ENCODE measurements around the gene SLC16A9.
A peak's percentile ranks its signal among the peaks of the same experiment; 100 is the strongest.

The SLC16A9 gene

DNA sequence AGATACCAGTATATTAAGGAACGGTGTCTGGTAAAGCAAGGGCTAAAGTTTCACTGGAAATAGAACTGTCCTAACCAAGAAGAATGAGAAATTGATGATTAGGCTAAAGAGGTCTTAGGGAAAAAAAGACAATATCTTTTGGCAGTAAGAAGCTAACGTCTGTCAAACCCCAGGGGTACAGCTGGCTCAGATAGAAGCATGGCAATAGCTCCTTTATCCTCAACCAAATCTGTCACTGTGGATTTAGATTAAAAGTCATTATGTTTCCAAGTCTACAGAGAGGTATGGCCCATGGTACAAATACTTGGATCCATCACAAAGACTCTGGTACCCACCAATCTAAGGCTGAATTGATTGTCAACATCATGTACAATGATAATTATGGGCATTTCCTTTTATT lies 8.6 kb upstream of the SLC16A9 start:
- no peak for DNase-seq

DNA sequence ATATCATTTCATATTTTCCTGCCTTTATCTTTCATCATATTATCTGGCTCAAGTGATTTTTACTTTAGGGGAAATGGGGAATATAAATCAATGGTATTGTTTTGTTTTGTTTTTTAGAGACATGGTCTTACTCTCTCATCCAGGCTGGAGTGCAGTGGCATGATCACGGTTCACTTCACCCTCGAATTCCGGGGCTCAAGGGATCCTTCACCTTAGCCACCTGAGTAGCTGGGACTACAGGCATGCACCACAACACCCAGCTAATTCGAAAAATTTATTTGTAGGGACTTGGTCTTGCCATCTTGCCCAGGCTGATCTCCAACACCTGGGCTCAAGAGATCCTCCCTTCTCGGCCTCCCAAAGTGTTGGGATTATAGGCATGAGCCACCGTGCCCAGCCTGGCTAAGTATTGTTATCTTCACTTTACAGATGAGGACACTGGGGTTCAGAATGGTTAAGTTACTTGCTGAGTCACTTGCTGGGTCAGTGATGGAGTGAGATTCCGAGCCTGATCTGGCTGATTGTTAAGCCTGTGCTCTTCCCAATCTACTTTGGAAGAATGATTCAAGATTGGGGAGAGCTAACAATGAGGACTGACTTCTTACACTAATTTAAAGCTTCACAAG lies 3.7 kb upstream of the SLC16A9 start:
- DNase-seq: no peak

DNA sequence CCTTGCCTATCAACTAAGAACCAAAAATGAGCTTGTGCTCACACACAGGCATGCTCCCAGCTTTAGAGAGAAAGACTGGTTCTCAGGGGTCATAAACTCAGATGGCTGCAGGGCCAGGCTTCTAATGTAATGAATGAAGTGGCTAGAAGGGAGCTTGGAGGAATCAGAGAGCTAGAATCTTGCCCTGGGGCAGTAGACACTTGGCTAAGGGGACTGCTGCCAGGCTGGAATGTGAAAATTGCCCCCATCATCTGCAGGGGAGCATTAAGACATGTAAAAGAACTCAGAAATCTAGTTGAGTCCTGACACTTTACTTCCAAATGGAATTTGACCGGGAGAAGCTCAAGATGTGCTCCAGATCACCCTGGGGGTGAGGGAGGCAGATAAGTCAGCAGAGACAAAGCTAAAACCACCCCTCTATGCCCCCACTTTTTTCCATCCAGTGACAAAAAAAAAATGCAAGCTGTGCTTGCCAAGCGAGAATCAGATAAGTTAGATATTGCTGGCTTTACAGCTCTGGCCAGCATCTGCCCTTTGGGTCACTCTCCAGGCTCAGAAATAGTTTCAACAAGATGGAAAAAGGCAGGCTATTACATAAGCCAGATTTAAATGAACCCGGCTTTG lies 2.3 kb upstream of the SLC16A9 start:
- DNase-seq: no peak

DNA sequence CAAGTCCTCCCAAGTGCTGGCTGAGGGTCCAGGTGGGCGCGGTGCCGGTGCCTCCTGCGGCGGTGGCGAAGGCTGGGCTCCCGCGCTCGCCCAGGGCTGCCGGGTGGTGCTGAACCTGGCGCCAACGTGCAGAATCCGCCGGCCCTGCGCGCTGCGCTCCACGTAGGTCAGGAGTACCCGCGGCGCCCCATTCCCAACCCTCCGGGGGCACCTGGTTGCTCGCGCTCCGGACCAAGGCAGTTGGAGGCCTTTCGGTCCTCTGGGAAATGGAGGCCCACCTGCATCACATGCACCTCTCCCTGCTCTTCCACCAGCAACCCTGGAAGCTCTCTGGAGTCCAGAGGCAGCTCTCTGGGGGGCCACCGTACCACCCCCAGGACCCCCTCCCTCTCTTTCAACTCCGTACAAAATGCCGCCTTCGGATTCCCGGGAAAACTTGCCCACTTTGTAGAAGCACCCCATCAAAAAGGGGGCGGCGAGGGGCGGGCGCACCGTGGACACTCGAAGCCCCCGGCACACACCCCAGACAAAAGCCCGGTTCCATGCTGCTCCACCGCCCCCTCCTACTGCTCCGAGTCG lies 745 bp downstream of the SLC16A9 start:
- DNase-seq: no peak

DNA sequence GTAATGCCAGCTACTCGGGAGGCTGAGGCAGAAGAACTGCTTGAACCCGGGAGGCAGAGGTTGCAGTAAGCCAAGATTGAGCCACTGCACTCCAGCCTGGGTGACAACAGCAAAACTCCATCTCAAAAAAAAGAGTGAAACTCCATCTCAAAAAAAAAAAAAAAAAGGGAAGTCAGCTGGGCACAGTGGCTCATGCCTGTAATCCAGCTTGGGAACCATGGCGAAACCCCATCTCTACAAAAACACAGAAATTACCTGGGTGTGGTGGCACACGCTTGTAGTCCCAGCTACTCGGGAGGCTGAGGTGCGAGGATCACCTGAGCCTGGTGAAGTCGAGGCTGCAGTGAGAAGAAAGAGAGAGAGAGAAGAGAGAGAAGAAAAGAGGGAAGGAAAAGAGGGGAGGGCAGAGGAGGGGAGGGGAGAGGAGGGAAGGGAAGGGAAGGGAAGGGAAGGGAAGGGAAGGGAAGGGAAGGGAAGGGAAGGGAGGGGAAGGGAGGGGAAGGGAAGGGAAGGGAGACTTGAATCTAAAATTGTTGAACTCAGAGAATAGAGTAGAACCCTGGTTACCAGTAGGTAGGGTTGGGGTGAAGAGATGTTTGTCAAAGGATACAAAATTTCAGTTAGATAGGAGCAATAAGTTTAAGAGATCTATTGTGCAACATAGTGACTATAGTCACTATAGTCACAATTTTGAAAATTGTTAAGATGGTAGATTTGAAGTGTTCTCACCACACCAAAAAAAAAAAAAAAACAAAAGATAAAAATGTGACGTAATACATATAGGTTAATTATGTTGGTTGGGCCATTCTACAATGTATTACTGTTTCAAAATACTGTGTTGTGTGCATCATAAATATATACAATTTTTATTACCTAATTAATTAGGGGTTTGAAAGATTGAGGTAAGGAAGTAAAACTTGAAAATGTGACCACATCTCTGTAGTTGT lies 2.5 kb downstream of the SLC16A9 start:
- DNase-seq: no peak

DNA sequence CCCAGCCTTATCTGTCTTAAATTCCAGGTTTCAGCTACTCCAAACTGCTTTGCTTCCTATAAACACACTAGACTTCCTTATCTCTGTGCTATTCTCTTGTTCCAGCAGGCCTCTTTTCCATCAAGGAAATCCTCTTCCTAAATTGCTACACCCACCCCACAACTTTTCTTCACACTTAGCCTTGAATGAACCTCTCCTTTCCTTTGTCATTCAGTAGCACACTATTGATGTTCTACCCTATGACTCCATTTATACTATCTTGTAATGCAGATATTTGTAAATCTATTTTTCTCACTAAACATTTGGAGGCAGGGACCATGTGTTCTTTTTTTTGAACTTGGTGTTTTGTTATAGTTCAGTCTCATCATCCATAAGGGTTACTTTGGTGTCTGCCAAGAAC lies 3.7 kb downstream of the SLC16A9 start:
- no peak for DNase-seq

DNA sequence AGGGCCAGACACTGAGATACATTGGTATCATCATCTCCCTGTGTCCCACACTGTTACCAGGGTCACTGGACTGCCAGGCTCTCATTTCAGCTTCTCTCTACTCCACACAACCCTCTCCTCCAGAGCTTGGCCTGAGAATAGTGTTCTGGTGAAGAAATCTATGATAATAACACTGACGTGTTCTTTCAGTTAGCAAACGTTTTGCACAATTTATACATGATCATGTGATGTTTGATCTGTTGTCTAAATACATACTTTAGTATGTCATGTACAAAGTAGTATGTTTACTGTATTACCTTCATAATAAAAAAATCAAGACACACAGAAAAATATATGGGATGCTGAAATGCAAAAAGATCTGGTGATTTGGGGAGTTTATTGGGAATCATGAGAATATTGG lies 5.0 kb downstream of the SLC16A9 start:
- DNase-seq: no peak

DNA sequence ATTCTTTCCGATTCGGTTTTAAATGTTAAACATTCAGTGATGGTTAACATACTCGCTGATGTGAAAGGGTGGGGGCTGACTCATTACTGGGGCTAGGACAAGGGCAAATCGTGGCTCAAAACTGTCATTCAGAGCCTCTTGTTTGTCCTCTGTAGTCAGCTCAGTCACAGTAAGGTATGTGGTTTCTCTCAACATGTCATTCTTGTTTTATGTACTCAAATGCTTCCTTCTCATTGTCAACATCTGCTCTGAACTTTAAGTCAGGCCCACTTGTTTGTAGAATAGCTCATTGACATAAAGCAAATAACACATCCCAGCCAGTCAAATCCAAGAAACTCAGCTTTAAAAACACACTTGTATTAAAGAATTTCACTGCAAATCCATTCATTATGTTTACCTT lies 7.3 kb downstream of the SLC16A9 start:
- DNase-seq: no peak

DNA sequence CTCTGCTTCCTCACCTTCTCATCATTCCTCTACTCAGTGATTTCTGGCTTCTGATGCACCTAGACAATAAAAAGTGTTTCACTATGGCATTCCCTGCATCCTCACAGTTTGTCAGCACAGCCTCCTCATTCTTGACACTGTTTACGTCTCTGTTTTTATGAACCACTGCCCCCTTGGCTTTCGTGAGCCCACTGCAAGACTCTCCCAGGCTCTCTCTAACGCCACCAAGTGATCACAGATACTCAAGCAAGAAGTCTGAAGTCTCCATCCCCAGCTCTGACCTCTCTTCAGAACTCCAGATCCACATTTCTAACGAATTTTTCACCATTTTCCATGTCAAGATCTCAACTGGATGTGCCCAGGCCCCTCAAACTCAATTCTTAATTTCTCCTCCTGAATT lies 8.9 kb downstream of the SLC16A9 start:
- DNase-seq: no peak

DNA sequence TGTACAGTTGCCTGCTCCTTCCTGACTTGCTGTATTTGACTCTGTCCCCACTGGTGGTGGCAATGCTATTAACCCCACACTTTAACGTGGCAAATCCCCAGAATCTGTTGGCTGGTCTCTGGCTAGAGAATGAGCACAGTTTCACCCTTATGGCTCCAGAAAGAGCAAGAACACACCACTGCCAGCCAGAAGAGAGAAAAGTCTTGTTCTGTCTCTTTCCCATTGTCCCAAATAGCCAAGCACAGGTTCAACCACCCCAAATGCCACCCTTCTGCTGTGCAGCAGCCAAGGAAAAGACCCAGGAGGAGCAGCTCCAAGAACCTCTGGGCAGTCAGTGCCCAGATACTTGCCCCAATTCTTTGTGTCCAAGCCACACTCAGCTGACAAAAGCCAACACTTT lies 11.3 kb downstream of the SLC16A9 start:
- DNase-seq: peak in 1 of 2 donors; percentile 26

DNA sequence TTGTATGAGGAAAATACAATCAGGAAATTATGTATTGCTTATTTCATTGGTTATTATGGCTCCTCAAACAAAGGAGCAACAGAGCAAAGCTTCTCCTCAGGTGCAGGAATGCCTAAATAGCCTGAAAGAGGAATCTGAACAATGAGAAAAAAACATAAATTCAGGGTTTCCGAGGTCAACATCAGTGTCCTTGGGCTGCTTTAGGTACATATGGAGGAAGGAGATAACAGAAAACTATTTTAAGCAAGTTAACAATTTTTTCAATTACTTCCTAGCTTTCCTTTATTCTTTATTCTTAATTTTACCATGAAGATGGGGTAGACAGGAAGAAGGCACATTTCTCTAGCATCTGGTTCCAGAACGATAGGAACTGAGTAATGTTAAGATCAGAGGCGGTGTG lies 14.0 kb downstream of the SLC16A9 start:
- no peak for DNase-seq

DNA sequence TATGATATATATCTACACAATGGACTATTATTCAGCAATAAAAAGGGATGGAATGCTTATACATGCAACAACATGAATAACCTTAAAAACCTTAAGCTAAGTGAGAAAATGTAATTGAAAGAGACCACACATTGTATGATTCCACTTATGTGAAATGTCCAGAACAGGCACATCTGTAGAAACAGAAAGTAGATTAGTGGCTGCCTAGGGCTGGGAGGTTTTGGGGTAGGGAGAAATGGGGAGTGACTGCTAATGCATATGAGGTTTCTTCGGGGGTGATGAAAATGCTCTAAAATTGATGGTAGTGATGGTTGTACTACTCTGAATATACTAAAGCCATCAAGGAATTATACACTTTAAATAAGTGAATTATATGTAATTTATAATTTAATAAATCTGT lies 14.7 kb downstream of the SLC16A9 start:
- no peak for DNase-seq

DNA sequence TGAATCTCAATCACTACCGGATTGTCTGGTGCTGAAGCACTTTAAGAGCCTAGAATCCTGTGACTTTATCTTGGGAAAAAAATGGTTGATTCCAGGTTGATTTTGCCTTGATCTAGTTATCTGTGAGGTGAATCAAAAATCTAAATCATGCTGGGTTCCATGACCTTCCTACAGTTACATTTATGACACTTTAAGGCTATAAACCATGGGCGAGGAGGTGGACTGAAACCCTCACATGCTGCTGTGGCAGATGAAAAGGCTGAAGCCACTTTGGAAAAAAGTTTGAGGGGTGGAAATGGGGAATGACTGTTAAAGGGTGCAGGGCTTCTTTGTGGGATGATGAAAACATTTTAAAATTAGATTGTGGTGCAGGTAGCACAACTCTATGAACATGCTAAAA lies 17.5 kb downstream of the SLC16A9 start:
- no peak for DNase-seq

DNA sequence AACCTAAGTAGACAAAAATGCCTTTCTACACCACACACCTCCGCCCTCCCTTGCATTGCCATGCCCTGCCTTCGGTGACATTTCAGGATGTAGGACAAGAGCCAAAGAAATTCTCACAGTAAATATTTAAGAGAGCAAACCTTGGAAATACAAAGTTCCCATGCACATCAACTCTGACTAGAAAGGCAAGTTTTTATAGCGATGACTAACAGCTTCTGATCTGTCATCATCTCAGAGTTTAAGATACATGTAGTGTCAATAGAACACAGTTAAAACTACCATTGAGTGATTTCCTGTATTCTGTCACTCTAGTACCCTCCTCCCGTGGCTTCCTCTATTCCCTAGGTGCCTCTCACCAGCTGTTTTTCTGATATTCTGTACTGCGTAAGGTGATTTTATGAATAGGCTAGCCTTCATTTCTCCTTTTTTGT lies 20.7 kb downstream of the SLC16A9 start:
- DNase-seq: no peak

DNA sequence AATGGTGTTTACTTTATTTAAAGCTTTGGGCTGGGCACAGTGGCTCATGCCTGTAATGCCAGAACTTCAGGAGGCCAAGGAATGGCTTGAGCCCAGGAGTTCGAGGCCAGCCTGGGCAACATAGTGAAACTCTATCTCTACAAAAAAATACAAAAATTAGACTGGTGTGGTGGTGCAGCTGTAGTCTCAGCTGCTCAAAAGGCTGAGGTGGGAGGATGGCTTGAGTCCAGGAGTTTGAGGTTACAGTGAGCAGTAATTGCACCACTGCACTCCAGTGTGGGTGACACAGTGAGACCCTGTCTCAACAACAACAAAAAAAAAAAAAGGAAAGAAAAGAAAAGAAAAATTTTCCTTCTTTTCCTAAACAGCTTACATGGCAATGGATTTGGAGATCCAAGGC lies 22.0 kb downstream of the SLC16A9 start:
- no peak for DNase-seq

DNA sequence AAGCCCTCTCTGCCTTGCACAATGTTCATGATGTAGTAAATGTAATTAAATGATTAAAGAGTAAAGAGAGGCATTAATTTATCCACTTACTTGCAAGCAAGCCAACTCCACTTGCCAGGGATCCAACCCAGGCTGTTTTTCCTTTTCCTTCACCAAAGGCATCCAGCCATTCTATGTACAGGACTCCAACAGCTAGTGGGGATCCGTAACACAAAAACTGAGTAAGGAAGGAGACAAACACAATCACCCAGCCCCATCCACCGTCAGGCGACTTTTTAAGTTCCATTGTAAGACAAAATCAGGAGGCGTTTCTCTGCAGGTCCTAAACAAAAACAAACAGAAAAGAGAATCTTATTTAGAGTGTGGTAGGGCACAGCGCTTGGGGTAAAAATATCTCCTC lies 25.6 kb downstream of the SLC16A9 start:
- DNase-seq: no peak

DNA sequence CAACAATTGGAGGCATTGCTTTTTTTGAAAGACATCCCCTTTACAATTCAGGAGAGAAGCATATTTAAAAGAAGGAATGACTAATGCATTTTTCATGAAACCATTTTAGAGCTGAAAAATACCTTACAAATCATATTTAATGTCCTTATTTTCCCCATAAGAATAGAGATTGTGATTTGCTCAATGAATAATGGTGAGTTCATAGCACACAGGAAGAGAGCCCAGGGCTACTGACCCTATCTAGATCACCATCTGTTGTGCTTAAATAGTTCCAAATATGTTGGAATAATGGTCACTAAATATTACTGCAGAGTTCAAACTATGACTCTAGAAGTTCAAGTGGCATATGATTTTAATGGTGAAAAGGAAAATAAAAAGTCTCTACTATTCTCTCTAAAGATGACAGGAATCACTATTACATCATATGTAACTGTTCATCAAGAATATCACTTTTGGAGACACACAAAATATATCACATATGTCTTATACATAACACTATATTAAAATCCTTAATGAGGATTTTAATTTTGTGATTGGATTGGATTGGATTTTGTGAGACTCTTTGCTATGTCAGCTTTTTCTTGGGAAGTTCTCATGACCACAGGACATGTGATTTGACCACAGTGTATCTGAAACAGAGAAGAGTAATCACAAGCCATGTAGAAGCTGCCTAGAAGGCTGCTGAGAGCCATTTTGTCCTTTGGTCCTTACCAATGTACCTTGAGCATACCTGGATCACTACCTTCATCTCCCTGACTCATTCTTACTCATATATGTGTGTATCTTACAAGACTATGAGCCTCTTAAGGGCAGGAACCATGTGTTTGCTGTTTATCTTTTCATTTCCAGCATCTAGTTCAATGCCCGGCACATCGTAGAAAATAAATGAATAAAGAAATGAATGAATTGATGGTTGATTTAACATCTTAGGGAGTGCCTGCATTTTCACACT lies 26.4 kb downstream of the SLC16A9 start:
- DNase-seq: no peak

DNA sequence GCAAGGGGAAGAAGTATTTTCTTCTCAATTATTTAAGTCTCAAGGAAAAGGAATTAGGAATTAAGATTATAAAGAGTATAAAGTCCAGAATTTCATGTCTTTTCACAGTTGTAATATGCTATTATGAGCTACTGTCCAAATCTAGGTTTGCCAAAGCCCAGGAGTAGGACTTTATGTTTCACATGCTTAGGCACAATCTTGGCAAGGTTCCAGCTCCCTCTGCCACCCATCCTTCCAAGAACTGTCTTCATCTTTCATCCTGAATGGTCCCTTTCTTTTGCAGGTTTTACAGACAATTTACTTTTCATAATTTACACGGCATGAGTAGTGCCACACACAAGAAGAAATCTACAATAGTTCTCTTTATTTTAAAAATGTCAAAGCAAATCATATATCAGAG lies 29.5 kb downstream of the SLC16A9 start:
- DNase-seq: no peak

DNA sequence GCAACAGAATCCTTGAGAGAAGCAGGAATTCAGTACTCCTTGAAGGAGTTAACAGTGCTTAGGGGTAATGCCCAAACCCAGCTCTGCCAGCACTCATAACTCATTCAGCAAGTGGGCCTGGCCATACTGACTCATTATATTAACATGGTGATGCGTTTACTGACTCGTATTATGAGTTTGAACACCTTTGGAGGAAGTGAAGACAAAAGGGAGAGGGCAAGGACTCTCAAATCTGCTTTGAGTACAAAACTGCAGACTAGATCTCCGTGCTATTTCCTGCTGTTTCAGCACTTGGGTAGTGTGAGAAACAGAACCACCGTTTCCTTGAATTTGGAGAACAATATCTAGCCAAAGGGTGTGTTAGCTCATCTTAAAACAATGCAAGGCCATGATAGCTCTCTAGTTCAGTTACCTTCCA lies 30.8 kb downstream of the SLC16A9 start:
- no peak for DNase-seq

DNA sequence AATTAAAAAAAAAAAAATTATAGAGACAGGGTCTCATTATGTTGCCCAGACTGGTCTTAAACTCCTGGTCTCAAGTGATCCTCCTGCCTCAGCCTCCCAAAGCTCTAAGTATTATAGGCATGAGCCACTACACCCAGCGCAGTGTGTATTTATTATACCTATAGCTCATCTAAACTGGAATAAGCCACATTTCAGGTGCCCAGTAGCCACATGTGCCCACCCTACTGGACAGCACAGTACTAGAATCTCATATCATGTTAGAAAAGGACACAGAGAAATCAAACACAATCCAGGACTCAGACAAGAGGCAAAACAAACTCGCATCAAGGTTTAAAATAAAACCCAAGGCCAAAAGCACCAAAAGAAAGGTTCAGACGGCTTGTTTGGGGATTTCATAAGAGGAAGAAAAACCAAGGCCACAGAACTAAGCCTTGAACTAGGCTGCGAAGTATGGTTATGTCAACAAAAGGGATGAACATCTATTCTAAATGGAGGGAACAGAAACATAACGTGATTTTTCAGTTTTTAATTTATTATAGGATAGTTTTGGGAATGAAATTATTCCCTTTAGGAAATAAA lies 32.3 kb downstream of the SLC16A9 start:
- DNase-seq: no peak

DNA sequence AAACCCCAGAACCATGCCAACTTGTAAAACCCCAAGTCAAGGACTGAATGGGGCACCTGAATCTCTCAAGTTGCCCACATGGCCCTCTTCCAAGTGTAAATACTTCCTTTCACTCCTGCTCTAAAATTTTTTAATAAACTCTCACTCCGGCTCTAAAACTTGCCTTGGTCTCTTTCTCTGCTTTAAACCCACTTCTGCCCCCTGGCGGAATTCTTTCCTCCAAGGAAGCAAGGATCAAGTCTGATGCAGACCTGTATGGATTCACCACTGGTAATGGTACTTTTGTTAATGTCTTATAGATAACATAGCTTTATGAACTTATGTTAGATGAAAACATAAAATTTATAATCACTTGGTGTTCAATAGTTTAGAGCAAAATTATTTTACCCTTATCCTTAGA lies 33.8 kb downstream of the SLC16A9 start:
- no peak for DNase-seq

Measured in hippocampal formation (tissue), 2 donors.